GM18867 (cell line): ENCODE results near the gene HYAL1.

Experiments
- ATAC-seq: cut with Tn5 transposase; IDR thresholded peaks from one replicate; pipeline ENCODE4 v1.9.1; 2021; ENCODE audit warnings: mild to moderate bottlenecking, moderate library complexity; ENCODE audit not compliant: unreplicated experiment

Gene HYAL1

DNA sequence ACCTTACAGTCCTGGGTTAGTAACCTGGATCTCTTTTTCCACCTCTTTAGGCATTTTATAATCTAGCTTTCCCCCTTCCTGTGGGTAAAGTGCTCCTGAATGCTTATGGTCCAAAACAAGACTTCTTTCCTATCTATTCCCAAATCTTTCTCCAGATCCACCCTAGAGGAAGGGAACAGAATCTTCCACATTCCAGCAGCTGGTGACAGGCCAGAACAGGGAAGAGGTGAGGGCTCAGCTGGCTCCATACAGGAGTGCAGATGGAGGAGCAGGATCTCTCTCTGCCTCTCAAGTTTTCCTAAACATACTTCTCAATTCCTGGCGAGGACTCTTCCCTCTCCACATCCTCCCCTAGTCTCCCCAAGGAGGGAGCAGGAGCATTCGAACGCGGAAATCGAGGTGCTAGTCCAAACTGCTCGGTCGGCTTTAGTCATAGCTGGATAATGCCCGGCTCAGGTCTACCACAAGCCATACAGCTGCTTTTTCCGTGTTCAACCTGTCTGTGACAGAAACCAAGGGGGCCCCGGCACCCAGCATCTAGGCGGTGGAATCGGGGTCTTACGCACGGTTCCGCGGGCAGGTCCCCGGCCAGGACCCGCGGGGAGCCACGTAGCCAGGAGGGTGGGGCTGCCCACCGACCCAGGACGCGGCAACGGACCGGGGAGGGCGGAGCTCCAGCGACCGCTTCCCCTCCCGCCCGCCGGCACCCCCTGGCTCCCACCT is 33.2 kb upstream of the HYAL1 start:
- peak; percentile 32 for ATAC-seq

DNA sequence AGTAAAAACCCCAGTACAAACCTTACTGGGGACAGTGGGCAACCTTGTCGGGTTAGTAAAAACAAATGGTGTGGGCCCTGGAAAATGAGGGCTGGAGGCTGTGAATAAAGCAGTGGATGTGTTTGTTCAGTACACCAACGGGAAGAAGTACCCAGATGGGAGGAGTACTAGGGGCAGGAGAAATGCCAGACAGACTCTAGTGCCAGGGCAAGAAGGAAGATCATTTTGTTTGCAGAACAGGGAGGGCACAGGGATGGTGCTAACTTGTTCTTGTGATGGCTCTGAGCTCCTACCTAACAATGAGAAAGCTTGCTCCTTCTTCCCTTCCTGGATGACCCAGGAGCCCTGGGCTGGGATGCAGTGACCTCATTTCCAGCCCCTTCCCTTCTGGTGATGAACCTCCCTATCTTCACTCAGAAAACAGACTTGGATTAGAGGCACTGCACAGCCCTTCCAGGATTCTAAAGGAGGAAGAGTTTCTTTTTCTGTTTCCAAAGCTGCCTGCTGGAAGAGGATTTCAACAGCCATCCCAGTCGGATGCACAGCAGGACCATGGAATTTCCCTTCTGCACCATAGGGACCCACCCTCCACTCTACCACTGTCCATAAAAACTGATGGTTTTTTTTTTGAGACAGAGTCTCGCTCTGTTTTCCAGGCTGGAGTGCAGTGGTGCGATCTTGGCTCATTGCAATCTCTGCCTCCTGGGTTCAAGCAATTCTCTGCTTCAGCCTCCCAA is 31.1 kb upstream of the HYAL1 start:
- ATAC-seq = no peak

GRCh38 chr3:50333744-50334328 is 30.5 kb upstream of the HYAL1 start:
- ATAC-seq = no peak

DNA sequence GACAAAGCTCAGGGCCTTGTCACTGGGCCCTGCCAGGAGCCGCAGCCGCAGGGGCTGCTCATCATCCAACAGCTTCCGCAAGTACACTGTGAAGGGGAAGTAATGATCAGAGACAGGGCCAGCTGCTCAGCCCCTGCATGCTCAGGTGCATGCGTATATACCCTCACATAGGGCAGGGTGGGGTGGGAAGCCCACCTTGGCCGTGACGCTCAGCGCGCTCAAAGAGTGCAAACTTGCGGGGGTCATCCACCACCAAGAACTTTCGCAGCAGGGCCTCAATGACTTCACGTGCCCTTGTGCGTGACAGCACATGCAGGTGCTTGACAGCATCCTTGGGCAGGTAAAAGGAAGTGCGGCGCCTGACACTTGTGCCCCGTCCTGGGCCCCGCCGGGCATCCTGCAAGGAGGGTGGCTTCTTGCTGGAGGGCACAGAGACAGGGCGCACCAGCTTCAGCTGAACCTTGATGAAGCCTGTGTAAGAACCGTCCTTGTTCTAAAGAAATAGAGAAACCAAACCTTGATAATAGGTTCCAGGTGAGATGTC is 28.1 kb upstream of the HYAL1 start:
- ATAC-seq = no peak

GRCh38 chr3:50330330-50330729 is 27.0 kb upstream of the HYAL1 start:
- ATAC-seq = no peak

- peak; percentile 83 for ATAC-seq
These were observed 24.7 kb upstream of the HYAL1 start, which contains the start of gene TUSC2 for GRCh38 chr3:50327943-50328691. TUSC2 (minus strand) TSS chr3:50328223; CDS start chr3:50328099, 124 bp downstream.

DNA sequence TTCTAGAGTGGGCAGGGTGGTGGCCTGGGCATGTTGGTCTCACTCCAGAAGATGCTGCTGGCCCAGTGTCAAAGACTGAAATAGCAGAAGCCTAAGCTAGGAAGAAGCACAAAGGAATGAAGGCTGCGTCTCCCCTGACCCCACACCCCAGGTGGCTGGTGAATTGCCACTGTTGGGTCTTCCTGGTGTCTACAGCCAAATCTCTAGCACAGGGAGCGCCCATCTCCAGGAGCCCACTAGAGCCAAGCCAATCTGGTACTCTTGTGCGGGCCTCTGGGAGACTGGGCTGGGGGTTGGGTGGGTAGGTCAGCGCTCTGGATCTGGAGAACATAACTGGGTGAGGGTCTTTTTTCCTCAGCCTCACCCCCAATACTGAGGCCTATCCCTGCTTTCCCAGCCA is 23.8 kb upstream of the HYAL1 start:
- no peak for ATAC-seq

- no peak for ATAC-seq
These were observed 22.8 kb upstream of the HYAL1 start for GRCh38 chr3:50326182-50326541.

DNA sequence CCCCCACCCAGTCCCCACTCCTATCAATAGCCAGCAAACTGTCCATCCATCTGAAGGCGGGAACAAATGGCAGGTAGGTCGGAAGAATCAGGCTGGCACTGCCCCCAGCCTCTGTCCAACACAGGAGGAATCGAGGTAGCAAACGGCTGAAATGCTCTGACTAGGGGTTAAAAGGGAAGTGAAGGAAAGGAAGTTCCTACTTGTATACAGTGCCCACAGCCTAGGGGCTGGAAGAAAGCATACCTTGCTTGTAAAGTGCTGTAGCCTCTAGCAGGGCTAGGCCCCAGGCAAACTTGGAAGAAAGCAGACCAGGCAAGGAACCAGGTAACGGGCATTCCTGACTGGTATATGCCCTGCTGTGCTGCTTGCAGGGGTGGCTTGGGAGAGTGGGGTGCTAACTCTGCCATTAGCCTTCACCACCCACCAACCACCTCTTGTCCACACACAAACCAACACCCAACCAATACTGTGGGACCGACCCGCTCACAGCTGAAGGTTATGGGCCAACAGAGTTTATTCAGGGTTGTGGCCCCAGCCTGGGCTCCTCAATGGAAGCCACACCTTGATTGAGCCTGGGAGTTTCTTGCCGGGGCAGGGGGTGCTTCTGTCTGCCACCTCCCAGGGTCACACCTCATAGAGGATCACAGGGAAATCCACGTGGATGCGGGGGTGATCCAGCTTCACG is 22.3 kb upstream of the HYAL1 start:
- no peak for ATAC-seq

- no peak for ATAC-seq
These were observed 21.7 kb upstream of the HYAL1 start for GRCh38 chr3:50325113-50325480.

- no peak for ATAC-seq
These were observed 21.2 kb upstream of the HYAL1 start for GRCh38 chr3:50324351-50325112.

DNA sequence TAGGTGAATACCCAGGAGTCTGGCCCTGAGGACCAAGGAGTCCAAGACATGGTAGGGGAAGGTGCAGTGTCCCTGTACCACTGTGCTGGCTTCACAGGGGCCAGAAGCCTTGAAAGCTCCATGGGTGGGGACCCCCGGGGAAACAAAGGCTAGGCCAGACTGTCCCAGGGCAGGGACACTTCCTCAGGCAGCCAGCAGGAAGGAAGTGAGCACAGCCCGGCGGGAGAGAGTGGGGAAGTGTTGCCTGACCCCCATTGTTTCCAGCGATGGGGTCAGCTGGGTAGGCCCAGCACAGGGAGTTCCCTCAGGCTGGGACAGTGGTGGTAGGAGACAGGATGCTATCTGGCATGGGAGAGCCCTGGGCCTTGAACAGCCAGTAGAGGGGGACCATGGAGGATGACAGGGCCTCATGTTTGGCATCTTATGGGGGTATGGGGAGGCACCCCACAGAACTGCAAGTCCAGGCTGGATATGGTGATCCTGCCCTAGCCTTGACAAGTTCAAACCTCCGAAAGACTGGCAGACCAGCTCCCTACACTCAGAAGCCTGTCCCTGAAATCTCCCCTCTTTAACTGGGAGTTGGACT is 20.3 kb upstream of the HYAL1 start:
- ATAC-seq = no peak

DNA sequence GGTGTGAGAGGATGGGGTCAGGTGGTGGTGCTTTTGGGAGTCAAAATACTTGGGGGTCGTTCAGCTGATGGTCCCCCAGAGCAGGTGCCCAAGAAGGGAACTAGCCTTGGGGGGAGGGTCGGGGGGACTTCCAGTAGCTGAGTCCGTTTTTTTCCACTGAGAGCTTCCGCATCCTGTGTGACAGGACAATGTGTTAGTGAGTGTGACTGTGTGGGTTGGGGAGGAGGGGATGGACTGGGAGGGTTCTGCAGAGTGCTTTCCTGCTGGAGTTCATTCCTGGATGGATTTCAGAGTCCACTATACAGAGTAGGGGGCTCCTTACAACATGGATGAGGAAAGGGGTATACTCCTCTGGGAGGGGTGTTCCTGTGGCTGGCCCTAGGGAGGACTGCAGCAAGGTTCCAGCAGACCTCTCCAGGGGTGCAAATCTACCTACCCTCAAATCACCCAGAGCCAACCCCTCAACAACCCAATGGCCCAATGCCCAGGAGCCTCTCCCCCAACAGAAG is 19.8 kb upstream of the HYAL1 start:
- ATAC-seq = no peak

DNA sequence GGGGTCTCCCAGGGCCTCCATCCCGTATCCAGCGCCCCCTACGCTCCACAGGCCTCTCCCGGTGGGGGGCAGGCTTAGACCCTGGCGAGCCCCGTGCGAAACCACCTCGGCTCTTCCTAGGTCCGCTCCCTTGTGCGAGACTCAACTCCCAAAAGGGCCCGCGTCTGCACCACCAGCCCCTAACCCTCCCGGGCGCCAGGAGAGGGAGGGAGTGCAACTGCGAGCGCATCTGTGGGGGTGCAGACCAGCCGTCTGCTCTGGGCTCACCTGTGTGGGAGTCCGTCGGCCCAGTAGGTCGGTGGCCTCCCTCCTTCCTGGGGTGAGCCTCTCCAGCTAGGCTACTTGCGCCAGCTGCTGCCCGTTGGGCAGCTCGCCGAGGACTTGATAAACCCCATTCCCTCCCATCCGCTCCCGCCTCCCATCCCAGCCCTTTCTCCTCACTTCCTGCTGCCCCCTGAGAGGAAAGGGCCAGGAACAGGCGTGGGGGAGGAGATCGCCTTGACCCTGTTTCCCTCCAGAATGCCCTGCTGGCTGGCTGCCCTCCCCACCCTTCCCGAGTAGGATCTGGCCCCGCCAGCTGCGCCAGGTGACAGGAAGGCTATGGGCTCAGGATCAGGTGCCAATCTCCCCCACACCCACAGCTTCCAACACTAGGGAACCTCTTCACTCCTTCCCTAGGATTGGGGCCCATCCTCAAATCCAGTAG is 19.2 kb upstream of the HYAL1 start, which contains the start of gene HYAL2:
Gene HYAL2, minus strand, starts transcription at position 360 of the 706 bp plus-strand sequence. CDS start 2,256 bp downstream, outside the sequence.
- ATAC-seq = no peak

GRCh38 chr3:50322115-50322385 is 18.7 kb upstream of the HYAL1 start:
- no peak for ATAC-seq

DNA sequence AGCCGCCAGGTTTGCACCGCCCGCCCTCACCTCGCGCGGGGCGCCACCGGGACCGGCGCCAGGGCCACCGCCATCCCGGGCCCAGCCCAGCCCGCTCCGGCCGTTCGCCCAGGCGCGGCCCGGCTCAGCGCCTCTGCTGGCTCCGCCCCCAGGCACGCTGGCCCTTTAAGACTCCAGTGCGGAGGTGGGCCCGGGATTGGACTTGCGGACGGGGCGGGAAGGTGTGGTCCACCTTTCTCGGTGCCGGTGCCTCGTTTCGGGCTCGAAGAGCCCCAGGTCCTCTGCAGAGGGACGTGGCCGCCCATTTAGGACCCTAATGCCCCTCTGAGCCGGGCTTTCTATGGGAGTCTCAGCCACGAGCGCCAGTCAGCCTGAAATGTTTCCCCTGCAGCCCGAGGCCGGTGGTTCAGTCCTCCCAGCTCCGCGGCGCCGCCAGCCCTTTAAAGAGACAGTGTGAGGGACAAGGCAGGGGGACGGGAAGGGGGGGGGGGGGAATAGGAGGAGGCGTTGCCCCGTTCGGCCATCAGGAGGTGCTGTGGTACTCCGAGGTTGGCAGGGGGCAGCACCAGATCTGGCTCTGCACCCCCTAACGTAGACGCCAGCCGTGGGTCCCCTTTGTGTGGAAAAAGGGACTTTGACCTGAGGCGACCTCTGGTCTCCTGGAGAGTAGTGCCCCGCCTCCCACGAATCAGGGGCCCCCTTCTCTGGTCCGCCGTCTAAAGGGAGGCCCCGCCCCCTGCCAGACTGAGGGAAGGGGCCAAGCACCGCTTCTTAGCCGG is 18.2 kb upstream of the HYAL1 start:
- peak; percentile 78 for ATAC-seq

DNA sequence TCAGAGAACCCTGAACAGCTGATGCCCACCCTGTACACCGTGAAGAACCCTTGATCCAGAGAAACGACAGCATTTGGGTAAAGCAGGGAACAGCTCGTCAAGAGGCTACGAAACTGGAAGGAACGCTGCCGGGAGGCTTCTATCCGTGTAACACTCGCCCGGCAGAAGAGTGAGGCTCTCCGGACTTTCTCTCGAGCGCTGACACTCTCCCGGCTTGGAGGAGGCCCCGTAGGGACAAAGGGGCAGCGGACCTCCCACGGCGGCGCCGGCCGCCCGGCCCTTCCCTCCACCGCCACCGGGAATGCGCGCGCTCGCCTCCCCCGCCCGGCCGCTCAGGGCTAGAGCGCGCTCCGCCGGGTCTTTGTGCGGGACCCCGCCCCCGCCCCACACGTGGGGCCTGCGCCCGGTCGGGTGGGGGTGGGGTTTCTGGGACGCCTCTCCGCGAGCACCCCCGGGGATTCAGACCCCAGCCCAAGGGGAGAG is 17.5 kb upstream of the HYAL1 start:
- ATAC-seq = peak; percentile 50
